NCI-H2029 treated with DMSO at 0.1 percent for 48 hours (cell line): ENCODE data around the gene APP.
"Not testable (repeated sequence)": the region's sequence is repeated elsewhere in the genome, so short reads cannot be mapped to it uniquely, and the experiment has no call there.

ENCODE experiments used
- DNase-seq: peaks from one replicate; lab custom pipeline; 2025; lab: John Stamatoyannopoulos, UW

APP gene

GRCh38 chr21:25936776-25937175 lies 233.8 kb downstream of the APP start:
- no peak for DNase-seq

GRCh38 chr21:25934771-25935224 lies 235.8 kb downstream of the APP start:
- DNase-seq, result peak; percentile 55

DNA sequence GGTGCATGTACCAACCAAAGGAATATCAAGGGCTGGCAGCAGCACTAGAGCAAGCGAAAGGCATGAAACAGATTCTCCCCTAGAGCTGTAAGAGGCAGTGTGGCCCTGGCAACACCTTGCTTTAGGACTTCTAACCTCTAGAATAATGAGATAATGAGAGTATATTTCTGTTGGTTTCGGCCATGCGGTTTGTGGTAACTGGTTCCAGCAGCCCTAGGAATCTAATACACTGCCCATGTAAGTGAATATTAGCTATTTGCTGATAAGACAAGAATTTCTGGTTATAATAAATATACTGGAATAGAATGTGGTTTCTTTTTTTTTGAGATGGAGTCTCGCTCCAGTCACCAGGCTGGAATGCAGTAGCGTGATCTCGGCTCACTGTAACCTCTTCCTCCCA lies 236.4 kb downstream of the APP start:
- no peak for DNase-seq

- DNase-seq, result no peak
Measured at GRCh38 chr21:25931765-25932164, 238.8 kb downstream of the APP start.

- no peak for DNase-seq
Measured at GRCh38 chr21:25929856-25930520, 240.6 kb downstream of the APP start.

- DNase-seq, result no peak
Measured at GRCh38 chr21:25927195-25927880, 243.2 kb downstream of the APP start.

DNA sequence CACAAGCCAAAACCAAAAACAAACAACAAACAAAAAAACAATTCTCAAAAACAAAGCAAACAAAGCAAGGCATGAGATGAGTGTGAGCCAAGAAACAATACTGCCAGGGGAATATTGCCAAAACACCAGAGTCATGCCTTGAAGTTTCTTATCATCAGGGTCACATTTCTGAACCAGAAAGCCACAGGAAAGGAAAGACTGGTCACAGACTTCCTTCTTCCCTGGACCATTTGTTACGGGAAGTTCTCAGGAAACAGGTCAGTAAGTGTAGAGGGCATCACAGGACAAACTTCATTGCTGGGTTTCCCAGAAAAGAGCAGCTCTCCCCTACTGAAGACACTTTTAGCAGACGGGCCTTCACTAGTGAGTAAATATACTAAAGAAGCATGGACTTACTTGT lies 244.6 kb downstream of the APP start:
- peak; percentile 14 for DNase-seq

DNA sequence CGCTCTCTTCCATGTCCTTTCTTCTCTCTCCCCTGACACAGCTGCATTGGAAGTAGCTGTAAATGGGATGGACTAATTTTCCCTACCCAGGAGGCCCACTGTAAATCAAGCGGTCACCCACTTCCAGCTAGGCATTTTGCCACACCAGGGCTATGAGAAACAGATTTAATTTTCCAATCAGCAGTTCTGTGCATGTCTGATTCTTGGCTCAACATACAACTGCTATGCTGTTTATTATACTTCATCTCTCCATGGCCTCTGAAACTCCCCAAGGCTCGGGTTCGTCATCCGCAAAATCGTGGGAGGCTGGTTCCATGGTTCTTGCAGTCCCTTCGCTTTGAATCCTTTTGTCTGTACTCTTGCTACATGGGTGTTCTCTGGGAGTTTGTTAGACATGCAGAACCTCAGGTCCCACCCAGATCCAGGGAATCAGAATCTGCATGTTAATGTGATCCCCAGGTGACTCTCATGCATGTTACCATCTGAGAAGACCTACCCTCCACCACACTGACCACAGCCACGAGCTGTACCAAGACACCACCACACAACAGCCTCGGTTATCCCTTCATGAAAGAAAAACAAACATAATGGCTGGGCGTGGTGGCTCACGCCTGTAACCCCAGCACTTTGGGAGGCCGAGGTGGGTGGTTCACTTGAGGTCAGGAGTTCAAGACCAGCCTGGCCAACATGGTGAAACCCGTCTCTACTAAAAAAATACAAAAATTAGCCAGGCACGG lies 245.3 kb downstream of the APP start:
- no peak for DNase-seq

DNA sequence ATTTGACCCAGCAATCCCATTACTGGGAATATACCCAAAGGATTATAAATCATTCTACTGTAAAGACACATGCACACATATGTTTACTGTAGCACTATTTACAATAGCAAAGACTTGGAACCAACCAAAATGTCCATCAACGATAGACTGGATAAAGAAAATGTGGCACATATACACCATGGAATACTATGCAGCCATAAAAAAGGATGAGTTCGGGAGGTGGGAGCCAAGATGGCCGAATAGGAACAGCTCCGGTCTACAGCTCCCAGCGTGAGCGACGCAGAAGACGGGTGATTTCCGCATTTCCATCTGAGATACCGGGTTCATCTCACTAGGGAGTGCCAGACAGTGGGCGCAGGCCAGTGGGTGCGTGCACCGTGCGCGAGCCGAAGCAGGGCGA lies 252.4 kb downstream of the APP start:
- DNase-seq, result not testable (repeated sequence)

DNA sequence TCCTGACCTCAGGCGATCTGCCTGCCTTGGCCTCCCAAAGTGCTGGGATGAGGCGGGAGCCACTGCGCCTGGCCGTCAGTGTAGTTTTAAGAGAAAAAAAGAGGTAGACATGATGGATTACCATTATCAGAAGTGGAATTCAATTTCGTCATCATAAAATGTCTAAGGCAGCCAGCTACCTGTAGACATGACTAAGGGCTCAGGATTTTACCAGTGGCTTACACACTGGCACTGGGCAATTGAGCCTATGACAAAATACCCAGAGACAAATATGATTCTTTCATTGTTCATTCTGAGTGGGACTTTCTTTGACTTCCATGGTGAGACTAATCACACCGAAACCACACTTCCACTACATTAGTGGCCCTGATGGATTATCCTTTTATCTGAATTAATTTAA lies 254.3 kb downstream of the APP start:
- no peak for DNase-seq

DNA sequence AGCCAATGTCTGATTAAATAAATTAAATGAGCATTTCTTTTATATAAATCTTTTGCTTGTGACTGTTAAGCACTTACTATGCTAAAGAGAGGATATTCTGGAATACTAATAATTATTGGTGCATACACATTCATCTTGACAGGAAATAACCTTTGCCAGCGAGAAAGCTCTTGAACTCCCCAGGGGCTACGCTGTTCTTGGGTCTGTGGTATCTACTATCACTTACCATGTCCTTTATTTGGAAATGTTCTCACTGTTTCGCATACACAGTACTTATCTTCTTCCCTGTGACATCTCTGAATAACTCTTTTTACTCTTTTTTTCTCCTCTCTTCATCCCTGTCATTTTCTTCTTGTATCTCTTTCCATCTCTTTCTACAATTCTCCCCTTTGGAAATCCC lies 257.1 kb downstream of the APP start:
- DNase-seq, result no peak

DNA sequence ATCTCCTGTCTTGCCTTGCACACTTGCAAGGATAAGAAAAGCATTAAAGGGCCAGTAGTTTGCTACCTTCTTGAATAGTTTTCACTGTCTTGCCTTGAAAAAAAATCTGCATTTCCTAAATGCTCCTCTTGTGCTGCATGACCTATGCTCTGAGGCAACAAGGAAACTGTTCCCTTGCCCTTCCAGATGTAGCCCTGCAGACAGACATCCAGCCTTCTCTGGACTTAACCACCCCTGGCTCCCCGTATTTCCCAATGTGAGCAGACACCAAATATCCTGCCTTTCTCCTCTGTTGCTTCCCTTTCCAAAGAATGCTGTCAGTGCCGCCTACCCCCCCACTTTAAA lies 258.2 kb downstream of the APP start:
- no peak for DNase-seq

GRCh38 chr21:25911730-25912401 lies 258.7 kb downstream of the APP start:
- DNase-seq, result peak; percentile 65

GRCh38 chr21:25910809-25911208 lies 259.8 kb downstream of the APP start:
- DNase-seq, result no peak

GRCh38 chr21:25909341-25909740 lies 261.2 kb downstream of the APP start:
- DNase-seq, result no peak

GRCh38 chr21:25908495-25908894 lies 262.1 kb downstream of the APP start:
- DNase-seq, result no peak

GRCh38 chr21:25907573-25908275 lies 262.8 kb downstream of the APP start:
- DNase-seq, result no peak

DNA sequence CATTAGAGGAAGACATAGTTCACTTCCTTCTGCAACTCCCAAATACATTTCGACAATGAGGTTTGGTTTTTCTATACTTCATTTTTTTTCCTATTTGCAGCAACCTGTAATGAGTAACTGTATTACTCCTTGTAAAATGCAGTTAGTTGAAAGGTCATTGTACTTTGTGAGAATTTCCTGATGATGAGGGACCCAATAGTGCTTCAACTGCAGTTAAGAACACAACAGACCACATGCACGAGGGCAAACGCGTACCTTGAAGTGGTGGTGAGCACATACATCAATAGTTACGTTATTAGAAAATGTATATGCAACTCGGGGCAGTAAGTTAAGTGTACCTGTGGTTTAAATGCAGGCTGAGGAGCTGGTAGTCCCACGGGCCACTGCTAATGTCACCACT lies 264.0 kb downstream of the APP start:
- DNase-seq, result no peak

DNA sequence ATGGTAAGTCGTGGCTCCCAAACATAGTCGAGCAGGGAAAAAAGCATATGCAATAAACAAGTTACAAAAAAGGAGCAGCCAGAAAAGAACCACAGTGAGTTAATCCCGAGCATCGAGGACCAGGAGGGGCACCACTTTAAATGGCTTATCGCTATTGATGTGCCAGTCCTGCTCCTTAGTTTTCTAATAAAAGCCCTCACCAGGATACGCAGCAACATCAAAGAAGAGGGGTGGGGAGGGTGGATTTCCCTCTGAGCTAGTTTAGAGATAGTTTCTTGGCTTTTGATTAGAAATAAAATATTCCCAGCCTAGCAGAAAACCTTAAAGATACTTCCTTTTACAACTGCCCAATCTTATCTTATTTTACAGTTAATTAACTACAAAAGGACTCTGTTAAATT lies 265.4 kb downstream of the APP start:
- DNase-seq, result no peak

- no peak for DNase-seq
Measured at GRCh38 chr21:25904044-25904695, 266.4 kb downstream of the APP start.

- DNase-seq, result no peak
Measured at GRCh38 chr21:25903607-25904006, 267.0 kb downstream of the APP start.
